GM19240 (cell line): ENCODE results near the gene RNLS.
"Not testable (repeated sequence)": the region's sequence is repeated elsewhere in the genome, so short reads cannot be mapped to it uniquely, and the experiment has no call there.

Source experiments
- DNase-seq: peaks from one replicate; pipeline ENCODE4 v3.0.0; 2011; ENCODE audit warnings: low spot score; ENCODE audit not compliant: insufficient read length

RNLS gene

GRCh38 chr10:88523739-88524400 is 59.2 kb downstream of the RNLS start:
- no peak for DNase-seq

- DNase-seq, result no peak
These were observed 60.4 kb downstream of the RNLS start for GRCh38 chr10:88522715-88523114.

GRCh38 chr10:88521791-88522190 is 61.3 kb downstream of the RNLS start:
- no peak for DNase-seq

- no peak for DNase-seq
These were observed 67.9 kb downstream of the RNLS start for GRCh38 chr10:88515235-88515634.

GRCh38 chr10:88512599-88512998 is 70.5 kb downstream of the RNLS start:
- no peak for DNase-seq

- DNase-seq, result no peak
These were observed 74.3 kb downstream of the RNLS start for GRCh38 chr10:88508796-88509195.

GRCh38 chr10:88507826-88508453 is 75.2 kb downstream of the RNLS start:
- DNase-seq, result no peak

- DNase-seq, result no peak
These were observed 75.7 kb downstream of the RNLS start for GRCh38 chr10:88507404-88507803.

GRCh38 chr10:88505680-88506215 is 77.4 kb downstream of the RNLS start:
- DNase-seq, result no peak

GRCh38 chr10:88505265-88505664 is 77.9 kb downstream of the RNLS start:
- no peak for DNase-seq

- DNase-seq, result no peak
These were observed 82.5 kb downstream of the RNLS start for GRCh38 chr10:88500656-88501055.

GRCh38 chr10:88499569-88500470 is 83.3 kb downstream of the RNLS start:
- no peak for DNase-seq

GRCh38 chr10:88497913-88498312 is 85.2 kb downstream of the RNLS start:
- no peak for DNase-seq

- DNase-seq, result no peak
These were observed 88.6 kb downstream of the RNLS start for GRCh38 chr10:88494537-88494936.

- DNase-seq, result no peak
These were observed 89.2 kb downstream of the RNLS start for GRCh38 chr10:88493691-88494483.

GRCh38 chr10:88491314-88491713 is 91.8 kb downstream of the RNLS start:
- no peak for DNase-seq

- no peak for DNase-seq
These were observed 92.7 kb downstream of the RNLS start for GRCh38 chr10:88490231-88490980.

- DNase-seq, result no peak
These were observed 94.0 kb downstream of the RNLS start for GRCh38 chr10:88489107-88489506.

- DNase-seq, result not testable (repeated sequence)
These were observed 96.3 kb downstream of the RNLS start for GRCh38 chr10:88486816-88487215.

GRCh38 chr10:88482220-88482619 is 100.9 kb downstream of the RNLS start:
- no peak for DNase-seq
